Stimulated activated CD4-positive, alpha-beta T cell treated with anti-CD3 and anti-CD28 coated beads, Interleukin-15, amount 100 ng/mL, for 48 hours (primary cell): Measurements from ENCODE around the gene MMS22L.
A peak's percentile ranks its signal among the peaks of the same experiment; 100 is the strongest.

Experiments used
- DNase-seq, 2 donors: peaks; one replicate each; pipeline ENCODE4 v3.0.0-alpha.2; 2020; ENCODE audit warnings: low read depth in 2 of 2

MMS22L gene

DNA sequence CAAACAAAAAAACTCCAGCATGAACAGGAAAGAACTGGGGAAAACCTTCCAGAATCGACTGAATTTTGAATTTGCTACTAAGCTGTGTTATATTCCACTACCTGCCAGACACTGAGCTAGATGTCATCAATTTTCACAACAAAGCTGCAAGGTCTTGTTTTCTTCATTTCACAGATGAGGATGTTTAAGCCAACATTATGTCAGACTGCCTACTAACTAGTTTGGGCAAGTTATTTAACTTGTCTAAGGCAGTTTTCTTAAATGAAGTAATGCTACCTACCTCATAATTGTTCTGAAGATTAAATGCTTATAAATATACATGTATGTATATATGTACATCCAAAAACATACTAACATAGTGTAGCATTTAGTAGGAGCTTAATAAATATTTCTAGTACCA lies 144.4 kb downstream of the MMS22L start:
- no peak for DNase-seq

- DNase-seq: no peak
These were observed 146.2 kb downstream of the MMS22L start for GRCh38 chr6:97136626-97137358.

- no peak for DNase-seq
These were observed 149.9 kb downstream of the MMS22L start for GRCh38 chr6:97133067-97133466.

DNA sequence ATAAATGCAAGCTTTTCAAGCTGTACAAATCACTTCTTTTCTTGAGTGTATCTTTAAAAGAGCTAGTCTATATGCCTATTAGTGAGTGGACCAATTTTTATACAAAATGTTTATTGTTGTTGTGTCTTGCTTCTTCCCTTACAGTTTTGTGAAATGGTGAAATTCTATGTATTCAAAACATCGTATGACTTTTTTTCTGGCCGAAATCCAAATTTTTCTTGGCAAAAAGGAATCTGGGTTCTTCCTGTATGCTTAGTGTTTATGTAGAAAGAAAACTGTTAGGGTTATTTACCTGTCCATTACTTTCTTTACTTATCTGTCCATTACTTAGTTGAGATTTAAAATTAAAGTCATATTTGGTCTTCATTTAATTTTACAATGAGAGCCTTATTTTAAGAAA lies 153.9 kb downstream of the MMS22L start:
- no peak for DNase-seq

DNA sequence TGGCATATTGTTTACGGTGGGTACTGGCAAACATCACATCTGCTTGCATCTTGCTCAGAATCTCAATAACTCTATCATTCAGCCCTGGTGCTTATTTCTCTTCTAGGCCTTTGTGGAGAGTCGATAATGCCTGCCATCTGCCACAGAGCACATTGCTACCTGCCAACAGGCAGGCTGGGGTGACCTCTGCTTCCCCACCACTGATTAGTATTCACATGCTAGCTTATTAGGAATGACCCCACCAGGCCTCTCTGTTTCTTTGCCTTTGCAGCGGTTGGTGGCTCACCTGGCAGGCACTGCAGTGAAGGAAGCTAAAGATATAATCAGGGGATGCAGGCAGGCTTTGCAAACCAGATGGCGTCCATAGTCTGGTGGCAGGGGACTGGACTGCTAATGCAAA lies 154.5 kb downstream of the MMS22L start:
- no peak for DNase-seq

DNA sequence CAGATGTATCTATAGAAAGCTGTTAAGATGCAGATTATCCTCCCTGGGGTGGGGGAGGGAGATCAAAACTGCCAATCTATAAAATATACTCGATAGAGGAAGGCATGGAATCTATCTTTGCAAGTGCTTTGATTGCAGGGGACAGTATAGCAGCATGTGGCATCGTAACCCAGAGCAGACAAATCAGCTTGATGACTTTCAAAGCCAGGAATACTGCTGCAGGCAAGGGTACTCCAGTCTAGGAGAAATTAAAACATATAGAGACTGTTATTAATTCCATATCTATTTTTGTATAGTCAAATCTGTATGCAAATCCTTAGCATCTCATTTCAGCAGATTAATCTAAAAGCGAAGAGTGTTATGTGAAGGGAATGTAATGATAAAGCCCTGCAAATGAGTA lies 159.4 kb downstream of the MMS22L start:
- no peak for DNase-seq

- DNase-seq: no peak
These were observed 159.9 kb downstream of the MMS22L start for GRCh38 chr6:97123112-97123511.

DNA sequence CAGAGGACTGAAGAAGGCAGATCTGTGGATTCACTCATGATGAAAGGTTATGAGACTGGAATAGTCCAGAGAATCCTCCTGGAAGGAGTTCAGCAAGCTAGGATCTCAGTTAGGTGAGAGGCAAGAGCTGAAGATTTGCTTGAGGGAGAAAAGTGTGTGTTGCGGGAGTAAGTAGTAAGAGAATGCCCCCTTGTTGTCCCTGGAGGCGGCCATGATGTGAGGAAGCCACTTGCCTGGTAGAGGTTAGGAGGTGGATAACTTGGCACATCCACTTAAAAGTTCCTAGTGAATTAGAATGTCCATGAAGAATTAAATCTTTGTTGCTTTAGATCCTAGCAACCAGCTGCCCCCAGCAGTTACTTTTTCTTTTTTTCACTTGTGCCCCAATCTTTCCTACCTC lies 162.5 kb downstream of the MMS22L start:
- no peak for DNase-seq

DNA sequence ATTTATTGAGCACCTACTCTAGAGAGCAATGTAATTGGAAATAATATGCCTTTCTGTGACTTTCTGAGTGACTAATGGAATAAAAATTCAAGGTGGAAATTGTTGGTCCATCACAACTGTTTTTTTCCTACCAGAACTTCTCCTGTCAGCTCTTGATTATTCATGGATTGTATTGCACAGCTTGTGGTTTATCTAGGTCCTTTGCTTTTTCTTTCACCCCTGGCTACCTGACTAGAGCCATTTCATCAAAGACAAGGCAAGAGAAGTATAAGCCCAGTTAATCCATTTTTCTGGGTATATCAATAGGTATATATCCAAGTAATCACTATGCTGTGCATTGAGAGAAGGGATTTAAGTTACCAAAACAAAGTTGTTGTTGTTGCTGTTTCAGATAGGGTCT lies 168.4 kb downstream of the MMS22L start:
- DNase-seq: no peak

- DNase-seq: peak; percentile 10 to 18
These were observed 169.8 kb downstream of the MMS22L start for GRCh38 chr6:97113170-97113569.

- no peak for DNase-seq
These were observed 171.8 kb downstream of the MMS22L start for GRCh38 chr6:97111243-97111642.

- DNase-seq: no peak
These were observed 172.4 kb downstream of the MMS22L start for GRCh38 chr6:97110626-97111025.

DNA sequence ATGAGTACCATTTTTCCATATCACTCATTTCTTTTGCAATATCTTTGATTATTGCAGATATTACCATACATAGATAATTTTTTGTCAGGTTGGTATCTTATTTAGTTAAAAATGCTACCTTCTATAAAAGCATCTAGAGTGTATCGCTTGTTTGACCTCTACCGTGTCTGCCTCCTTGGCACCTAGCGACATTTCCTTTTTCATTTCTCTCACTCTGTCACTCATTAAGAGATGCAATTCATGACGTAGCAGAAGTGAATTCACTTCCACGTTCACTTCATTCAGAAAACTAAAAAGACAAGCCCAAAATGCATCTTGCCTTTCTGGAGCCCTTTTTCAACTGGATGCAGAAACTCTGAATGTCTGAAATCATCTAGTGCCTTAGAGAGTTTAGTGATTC lies 172.9 kb downstream of the MMS22L start:
- no peak for DNase-seq

GRCh38 chr6:97109444-97109843 lies 173.6 kb downstream of the MMS22L start:
- DNase-seq: no peak

DNA sequence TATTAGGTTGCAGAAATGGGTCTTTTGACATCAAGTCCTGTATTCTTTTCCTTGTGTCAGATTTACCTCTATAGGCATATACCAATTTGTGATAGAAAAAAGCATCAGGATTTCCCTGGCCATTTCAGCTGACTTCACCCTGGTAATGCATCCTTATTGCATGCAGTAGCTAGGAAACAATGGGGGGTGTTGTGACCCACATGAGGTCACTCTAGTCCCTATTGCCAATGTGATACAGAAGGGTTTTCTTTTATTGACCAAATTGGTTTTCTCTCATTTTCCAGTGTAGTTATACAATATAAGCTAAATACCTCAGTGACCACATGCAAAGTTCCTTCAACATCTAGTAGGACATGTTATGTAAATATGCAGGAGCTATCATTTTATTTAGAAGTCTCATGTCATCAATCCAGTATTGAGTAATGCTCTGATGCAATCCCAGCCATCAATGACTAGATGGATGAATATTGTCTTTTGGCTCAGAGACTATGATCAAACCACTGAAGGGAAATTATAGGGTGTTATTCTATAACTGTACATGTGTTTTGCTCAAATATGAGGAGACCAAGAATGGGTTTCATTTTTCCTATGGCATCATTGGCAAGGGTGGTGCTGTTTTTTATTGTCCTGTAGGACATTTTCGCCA lies 180.7 kb downstream of the MMS22L start:
- no peak for DNase-seq

DNA sequence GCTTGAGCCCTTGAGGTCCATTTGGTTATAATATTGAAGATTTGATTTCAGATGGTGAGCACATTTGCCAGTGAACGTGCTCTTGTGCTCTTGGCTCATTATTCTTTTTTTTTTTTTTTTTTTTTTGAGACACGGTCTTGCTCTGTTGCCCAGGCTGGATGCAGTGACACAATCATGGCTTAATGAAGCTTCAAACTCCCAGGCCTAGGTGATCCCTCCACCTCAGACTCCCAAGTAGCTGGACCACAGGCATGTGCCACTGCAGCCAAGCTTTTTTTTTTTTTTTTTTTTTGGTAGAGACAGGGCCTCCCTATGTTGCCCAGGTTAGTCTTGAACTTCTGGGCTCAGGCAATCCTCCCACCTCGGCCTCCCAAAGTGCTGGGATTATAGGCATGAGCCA lies 182.3 kb downstream of the MMS22L start:
- no peak for DNase-seq

DNA sequence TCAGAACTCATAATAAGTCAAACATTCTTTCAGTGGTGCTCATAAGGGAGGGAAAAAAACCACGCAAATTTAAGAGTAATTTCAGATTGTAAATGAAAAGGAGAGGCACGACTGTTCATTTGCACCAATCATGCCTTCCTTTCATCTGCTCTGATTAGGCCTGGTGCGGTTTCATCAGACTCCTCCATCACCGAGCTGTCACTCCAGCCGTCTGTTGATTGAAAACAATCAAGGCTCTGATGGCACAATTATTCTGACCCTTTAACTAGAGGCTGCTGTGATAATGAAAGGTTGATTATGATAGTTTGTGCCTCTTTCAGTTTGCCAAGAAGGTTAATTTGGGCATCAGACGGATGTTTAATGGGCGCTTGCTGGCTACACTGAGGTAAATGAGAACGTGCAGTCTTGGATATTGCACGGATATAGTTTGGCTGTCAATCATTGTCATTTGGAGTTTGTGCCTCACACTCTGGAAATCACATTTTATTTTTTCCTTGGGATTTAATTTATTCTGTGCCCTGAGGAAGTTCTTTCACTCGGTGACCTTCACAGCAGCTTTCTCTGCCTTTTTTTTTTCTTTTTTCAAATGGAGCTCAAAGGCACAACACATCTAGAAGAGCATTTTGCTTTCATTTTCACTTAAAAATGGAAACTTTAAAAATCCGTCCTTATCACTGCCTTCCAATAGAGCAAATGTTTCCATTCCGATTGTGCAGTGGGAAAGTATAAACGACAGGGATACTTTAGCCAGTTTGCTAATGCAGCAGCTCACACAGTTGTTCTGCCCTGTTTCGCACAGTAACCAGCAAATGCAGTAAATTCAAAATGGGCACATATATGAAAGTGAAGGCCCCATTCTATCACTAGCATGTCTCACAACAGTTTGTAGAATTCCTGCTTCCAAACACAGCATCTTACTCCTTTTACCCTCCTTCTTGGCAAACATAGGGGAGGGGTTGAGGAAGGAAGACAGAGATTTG lies 185.7 kb downstream of the MMS22L start:
- no peak for DNase-seq

DNA sequence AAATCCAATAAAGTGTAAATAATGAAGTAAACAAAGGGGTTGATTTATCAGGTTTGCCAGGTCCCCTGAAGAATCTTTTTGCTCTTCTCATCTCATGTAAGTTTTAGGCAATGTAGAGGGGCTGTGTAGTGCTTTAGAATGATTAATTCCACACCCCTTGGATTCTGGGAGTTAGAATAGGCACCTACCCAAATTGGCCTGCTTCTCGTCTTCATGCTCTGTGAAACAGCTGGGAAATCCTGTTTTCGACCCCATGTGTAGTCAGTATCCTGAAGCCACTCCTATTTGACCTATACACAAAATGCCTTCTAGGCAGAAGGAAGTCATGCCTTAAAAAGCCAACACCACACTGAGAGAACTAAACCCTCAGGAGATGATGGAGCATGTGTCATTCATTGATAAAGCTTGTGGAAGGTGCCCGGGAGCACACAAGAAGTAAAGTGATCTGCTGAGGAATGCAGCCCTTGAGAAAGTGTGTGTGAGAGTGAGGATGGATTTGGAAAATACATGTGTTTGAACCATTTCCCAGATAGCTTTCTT lies 187.6 kb downstream of the MMS22L start:
- no peak for DNase-seq

DNA sequence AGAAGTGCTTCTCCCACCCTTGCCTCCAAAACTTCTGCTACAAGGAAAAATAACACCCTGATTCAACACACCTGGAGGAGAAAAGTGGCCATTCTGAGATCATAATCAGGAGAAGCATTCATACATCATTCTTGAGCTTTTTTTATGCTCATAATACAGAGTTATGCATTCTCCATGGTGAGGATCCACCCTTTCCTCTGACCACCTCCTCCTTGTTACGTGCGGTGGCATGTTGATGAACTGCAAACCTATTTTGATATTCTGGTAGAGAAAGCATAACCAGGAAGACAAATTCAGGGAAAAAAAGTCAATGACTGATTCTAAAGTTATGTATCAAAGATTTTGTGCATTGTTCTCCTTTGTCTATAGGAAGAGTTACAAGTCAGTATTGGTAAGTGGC lies 188.6 kb downstream of the MMS22L start:
- no peak for DNase-seq

GRCh38 chr6:97092673-97093305 lies 190.2 kb downstream of the MMS22L start:
- DNase-seq: no peak
